Karpas-422 (cell line): ENCODE data around the gene NCOR2. TPM values are rescaled to one million over a fixed set of nuclear protein-coding genes. Genes with fewer than 3 reads are reported as not detected.

Source experiments
- DNase-seq: peaks from one replicate; pipeline ENCODE4 v3.0.0-alpha.2; 2015
- H2AFZ ChIP-seq: fragments of 200-600 bp; sonication (generic); 2 replicates; pipeline ENCODE4 v1.6.1; 2014; ENCODE audit warnings: antibody characterized with exemption, low read length, mixed read lengths
- H3K27ac ChIP-seq: fragments of 200-600 bp; sonication (generic); 2 replicates; pipeline ENCODE4 v1.5.1; 2014; ENCODE audit warnings: mild to moderate bottlenecking, low read length, moderate library complexity
- H3K27me3 ChIP-seq: fragments of 200-600 bp; sonication (generic); 2 replicates; pipeline ENCODE4 v1.6.1; 2014; ENCODE audit warnings: low read length, mixed read lengths
- H3K36me3 ChIP-seq: fragments of 200-600 bp; sonication (generic); 2 replicates; pipeline ENCODE4 v1.6.1; 2014; ENCODE audit warnings: low read length, mixed read lengths; ENCODE audit not compliant: insufficient read depth
- H3K4me1 ChIP-seq: fragments of 200-600 bp; sonication (generic); 2 replicates; pipeline ENCODE4 v1.6.1; 2014; ENCODE audit warnings: mild to moderate bottlenecking, low read length, mixed read lengths
- H3K4me2 ChIP-seq: fragments of 200-600 bp; sonication (generic); 2 replicates; pipeline ENCODE4 v1.6.1; 2014; ENCODE audit warnings: low read length, low read depth, mild to moderate bottlenecking; ENCODE audit not compliant: poor library complexity, severe bottlenecking
- H3K4me3 ChIP-seq: fragments of 200-600 bp; sonication (generic); 2 replicates; pipeline ENCODE4 v1.5.1; 2014; ENCODE audit warnings: mild to moderate bottlenecking, antibody characterized with exemption, low read length, mixed read lengths
- H3K79me2 ChIP-seq: fragments of 200-600 bp; sonication (generic); 2 replicates; pipeline ENCODE4 v1.6.1; 2014; ENCODE audit warnings: mild to moderate bottlenecking, low read length, mixed read lengths
- H3K9ac ChIP-seq: fragments of 200-600 bp; sonication (generic); 2 replicates; pipeline ENCODE4 v1.6.0; 2014; ENCODE audit warnings: low read length
- H3K9me2 ChIP-seq: fragments of 200-600 bp; sonication (generic), shearing (Covaris generic); replicated peaks from 2 replicates; pipeline ENCODE4 v1.6.0; 2014; ENCODE audit warnings: mild to moderate bottlenecking, low read length, moderate library complexity; ENCODE audit not compliant: insufficient read depth
- H3K9me3 ChIP-seq: fragments of 300-700, 200-600 bp; sonication (generic); 2 replicates; pipeline ENCODE4 v1.6.1; 2014; ENCODE audit warnings: low read length, mixed read lengths
- H4K20me1 ChIP-seq: fragments of 200-600 bp; sonication (generic); 2 replicates; pipeline ENCODE4 v1.6.1; 2014; ENCODE audit warnings: mild to moderate bottlenecking, antibody characterized with exemption, low read length, low read depth; ENCODE audit not compliant: insufficient read depth
- total RNA-seq: library from RNA; depleted of rRNA; stranded (reverse); fragments of >200 nt; shearing (Covaris generic); gene quantifications from 2 replicates; pipeline ENCODE4 v1.2.3, GENCODE V29; 2014; ENCODE audit warnings: low replicate concordance

Gene NCOR2
- total RNA-seq, 1 experiment from 2014 or later, result 36.8 TPM

DNA sequence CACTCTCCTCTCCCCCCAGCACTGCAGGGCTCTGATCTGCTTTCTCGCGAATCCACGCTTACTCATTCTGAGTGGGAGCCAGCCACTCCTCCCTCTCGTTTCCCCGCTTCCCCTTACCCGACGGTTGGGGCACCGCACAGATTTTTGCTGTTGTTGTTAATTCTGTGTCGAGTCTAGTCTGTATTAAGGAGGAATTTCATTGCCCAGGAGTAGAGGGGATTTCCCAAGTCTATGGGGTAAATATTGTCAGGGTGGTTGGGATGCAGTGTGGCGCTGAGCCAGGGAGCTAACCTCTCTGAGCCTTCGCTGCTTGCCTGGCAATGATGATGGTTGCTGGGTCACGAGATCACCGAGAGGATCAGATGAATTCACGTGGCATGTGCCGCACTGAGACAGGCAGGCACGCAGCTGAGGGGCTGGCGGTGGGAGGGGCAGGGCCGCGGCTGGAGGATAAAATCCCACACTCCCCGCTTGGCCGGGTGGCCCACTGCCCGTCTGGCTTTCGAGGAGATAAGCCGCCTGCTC, 18.5 kb downstream of the NCOR2 start:
- Histone ChIP-seq H3K4me1 (peaks cover 96% of the 10 kb centered on the region), H3K79me2 (peaks cover 99% of the 10 kb centered on the region)
- DNase-seq, result no peak

DNA sequence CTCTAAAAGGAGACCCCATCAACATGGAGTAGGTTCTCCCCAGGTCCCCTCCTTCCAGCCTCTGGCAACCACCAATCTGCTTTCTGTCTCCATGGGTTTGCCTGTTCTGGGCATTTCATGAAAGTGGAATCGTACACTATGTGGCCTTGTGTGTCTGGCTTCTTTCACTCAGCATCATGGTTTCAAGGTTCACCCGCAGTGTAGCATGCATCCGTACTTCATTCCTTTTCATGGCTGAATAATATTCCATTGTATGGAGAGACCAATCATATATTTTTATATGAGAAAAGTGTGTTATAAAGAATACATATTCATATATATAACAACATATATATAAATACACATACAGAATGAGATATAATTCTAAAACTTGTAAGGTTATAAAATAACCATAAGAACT, 19.8 kb downstream of the NCOR2 start:
- Histone ChIP-seq H3K27me3 (no peaks in the 10 kb centered on the region), H3K9me2 (no peaks in the 10 kb centered on the region), H3K4me1 (peaks cover 93% of the 10 kb centered on the region), H3K79me2 (peaks cover 98% of the 10 kb centered on the region), H4K20me1 (peaks cover 64% of the 10 kb centered on the region), H3K27ac (peak overlapping the region; percentile 84), H3K36me3 (peaks cover 4% of the 10 kb centered on the region; the same call in 1 of the 2 replicates), H2AFZ (no peak overlapping the region), H3K9me3 (no peaks in the 10 kb centered on the region), H3K9ac (no peak overlapping the region), H3K4me3 (no peak overlapping the region), H3K4me2 (peak overlapping the region; percentile 38)
- no peak for DNase-seq

More for the DNA sequence above, 18.5 kb downstream of the NCOR2 start:
- Histone ChIP-seq H3K4me3 (no peak overlapping the region), H3K27ac (0 out of 2 replicates have a peak overlapping the region, but pooled peaks have one; percentile 6), H3K4me2 (no peak overlapping the region), H3K9me2 (no peaks in the 10 kb centered on the region), H3K27me3 (no peaks in the 10 kb centered on the region), H3K9me3 (no peaks in the 10 kb centered on the region), H3K36me3 (peaks cover 4% of the 10 kb centered on the region; the same call in 1 of the 2 replicates), H3K9ac (no peak overlapping the region), H4K20me1 (peaks cover 67% of the 10 kb centered on the region), H2AFZ (no peak overlapping the region)

DNA sequence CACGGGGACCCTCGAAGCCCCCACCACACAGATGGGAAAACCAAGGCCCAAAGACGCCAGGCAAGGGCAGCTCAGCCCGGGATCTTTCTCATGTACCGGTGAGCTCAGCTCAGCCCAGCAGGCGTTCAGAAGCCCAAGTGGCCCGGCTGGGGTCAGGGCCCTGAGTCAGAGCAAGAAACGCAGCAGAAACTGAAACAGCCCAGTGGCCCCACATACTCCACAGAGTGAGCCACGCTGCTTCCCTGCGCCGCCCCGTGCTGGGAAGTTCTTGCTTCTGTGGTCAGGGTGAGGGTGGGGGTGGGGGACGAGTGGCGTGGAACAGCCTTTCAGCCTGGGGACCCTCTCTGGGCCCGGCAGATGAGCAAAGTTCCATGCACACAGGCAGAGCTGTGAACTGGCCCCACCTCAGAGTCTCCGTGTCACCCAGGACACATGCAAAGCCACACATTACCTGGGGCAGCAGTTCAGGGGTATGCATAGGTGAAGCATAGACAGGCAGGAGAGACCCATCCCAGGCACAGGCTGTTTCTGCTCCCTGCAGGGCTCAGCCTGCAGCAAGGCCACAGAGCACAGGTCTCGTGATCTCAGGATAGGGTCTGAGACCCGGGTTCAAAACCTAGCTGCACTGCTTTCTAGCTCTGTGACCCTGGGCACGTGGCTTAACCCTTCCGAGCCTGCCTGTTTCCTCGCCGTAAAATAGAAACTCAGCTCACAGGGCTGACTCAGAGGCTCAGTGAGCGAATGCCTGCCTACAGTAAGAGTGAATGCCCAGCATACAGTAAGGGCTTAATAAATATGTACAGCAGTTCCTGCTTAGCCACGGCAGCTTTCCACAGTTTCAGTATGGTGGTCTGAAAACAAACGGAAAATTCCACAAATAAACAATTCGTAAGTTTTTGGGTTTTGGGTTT, 21.6 kb downstream of the NCOR2 start:
- Histone ChIP-seq H4K20me1 (peaks cover 65% of the 10 kb centered on the region), H3K9ac (peak overlapping the region; percentile 59), H3K9me2 (no peaks in the 10 kb centered on the region), H3K79me2 (peaks cover 93% of the 10 kb centered on the region), H3K4me2 (peak overlapping the region; percentile 59), H3K4me3 (peak overlapping the region; percentile 35; the same call in 1 of the 2 replicates), H3K36me3 (peaks cover 4% of the 10 kb centered on the region; the same call in 1 of the 2 replicates), H2AFZ (no peak overlapping the region), H3K27ac (peak overlapping the region; percentile 84), H3K27me3 (no peaks in the 10 kb centered on the region), H3K4me1 (peaks cover 82% of the 10 kb centered on the region), H3K9me3 (no peaks in the 10 kb centered on the region)
- peak; percentile 57 for DNase-seq

DNA sequence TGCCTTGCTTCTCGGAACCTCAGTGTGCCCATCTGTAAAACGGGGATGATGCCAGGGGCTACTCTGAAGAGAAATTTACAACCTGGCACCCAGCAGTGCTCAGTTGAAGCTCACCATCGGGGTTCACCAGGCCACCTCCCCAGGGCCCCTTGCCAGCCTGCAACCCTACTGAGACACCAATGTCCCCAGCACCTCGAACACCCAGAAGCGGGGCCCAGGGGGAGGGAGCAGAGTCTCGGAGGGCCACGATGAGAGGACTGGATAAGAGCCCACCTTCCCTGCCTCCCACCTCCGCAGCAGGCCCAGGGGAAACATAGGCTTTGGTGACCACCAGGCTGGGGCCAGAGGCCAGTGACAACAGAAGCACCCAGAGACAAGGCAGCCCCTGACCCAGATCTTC, 22.4 kb downstream of the NCOR2 start:
- Histone ChIP-seq H3K27ac (peak overlapping the region; percentile 84), H3K4me3 (peak overlapping the region; percentile 35; the same call in 1 of the 2 replicates), H3K9me3 (no peaks in the 10 kb centered on the region), H2AFZ (no peak overlapping the region), H3K9ac (peak overlapping the region; percentile 59), H3K79me2 (peaks cover 88% of the 10 kb centered on the region), H3K36me3 (peaks cover 4% of the 10 kb centered on the region; the same call in 1 of the 2 replicates), H3K4me1 (peaks cover 74% of the 10 kb centered on the region), H3K27me3 (no peaks in the 10 kb centered on the region), H4K20me1 (peaks cover 59% of the 10 kb centered on the region), H3K4me2 (peak overlapping the region; percentile 59), H3K9me2 (no peaks in the 10 kb centered on the region)
- no peak for DNase-seq

DNA sequence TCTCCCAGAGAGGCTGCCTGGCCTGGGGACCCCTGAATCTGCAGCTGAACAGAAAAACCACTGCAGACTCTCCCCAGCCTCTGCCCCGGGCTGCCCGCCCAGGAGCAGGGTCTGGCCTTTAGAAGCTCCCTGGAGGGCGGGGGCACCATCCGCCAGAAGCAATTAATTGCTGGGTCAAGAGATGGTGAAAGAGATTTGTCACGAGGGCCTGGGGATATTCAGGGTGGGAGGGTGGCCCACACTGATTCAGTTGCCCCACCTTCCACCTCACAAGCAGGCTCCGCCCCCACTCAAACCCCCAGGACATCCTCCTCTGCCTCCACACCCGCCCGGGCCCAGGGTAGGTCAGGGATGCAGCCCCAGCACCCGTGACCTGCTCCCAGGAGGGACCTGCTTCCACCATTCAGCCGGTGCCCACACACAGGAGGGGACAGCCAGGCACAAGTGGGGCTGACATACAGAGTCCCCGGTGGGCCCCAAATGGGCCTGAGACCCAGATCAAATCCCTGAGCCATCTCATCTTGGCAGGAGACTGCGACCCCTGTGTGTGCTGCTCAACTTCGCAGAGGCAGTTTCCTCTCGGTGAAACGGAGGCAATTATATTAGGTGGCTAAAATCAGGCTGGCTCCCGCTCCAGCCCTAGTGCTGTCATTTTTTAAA, 23.0 kb downstream of the NCOR2 start:
- H3K4me2 ChIP-seq, result peak overlapping the region; percentile 59
- H4K20me1 ChIP-seq, result peaks cover 59% of the 10 kb centered on the region
- no peaks in the 10 kb centered on the region for H3K27me3 ChIP-seq
- peaks cover 69% of the 10 kb centered on the region for H3K4me1 ChIP-seq
- no peak for DNase-seq
- H3K36me3 ChIP-seq, result 0 out of 2 replicates have a peak, but pooled peaks cover 4% of the 10 kb centered on the region
- no peaks in the 10 kb centered on the region for H3K9me3 ChIP-seq
- H3K9ac ChIP-seq, result peak overlapping the region; percentile 59
- H3K27ac ChIP-seq, result peak overlapping the region; percentile 84
- 0 out of 2 replicates have a peak overlapping the region, but pooled peaks have one; percentile 4 for H3K4me3 ChIP-seq
- H3K79me2 ChIP-seq, result peaks cover 88% of the 10 kb centered on the region
- no peak overlapping the region for H2AFZ ChIP-seq
- H3K9me2 ChIP-seq, result no peaks in the 10 kb centered on the region

DNA sequence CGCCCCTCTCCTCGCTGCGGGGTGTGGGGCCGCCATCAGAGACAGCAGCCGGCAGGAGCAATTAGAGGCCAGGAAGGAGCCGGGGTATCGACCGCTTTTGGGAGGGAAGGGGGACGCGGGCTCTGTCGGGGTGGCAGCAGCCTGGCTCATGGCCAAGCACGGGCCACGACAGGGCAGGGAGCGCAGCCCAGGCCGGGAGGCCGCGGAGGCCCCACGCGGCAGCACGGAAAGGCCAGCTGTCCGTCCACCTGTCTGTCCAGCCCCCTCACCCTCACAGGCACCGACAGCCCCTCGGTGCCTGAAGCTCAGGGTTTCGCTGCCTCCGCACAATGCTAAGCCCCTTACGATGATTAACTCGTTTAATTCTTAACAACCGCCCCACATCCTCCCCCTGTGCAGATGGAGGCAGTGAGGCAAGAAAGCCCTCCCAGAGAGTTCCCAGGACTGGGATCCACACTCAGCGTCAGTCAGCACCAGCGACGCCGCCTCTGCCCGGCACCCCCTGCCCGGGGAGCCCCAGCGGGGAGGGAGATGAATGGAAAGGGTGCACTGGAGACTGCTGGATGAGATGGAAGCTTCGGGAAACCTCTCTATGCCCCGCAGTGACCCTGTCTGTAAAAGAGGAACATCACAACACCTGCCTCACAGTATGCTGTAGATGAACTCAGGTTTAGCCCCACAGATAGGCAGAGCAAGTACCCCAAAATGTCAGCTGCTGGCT, 23.7 kb downstream of the NCOR2 start:
- H2AFZ ChIP-seq, result no peak overlapping the region
- H3K27me3 ChIP-seq, result no peaks in the 10 kb centered on the region
- DNase-seq, result peak; percentile 59
- H3K4me1 ChIP-seq, result peaks cover 62% of the 10 kb centered on the region
- peak overlapping the region; percentile 84 for H3K27ac ChIP-seq
- H3K36me3 ChIP-seq, result 0 out of 2 replicates have a peak, but pooled peaks cover 4% of the 10 kb centered on the region
- H3K4me2 ChIP-seq, result peak overlapping the region; percentile 59
- peak overlapping the region; percentile 59 for H3K9ac ChIP-seq
- peaks cover 59% of the 10 kb centered on the region for H4K20me1 ChIP-seq
- no peaks in the 10 kb centered on the region for H3K9me3 ChIP-seq
- H3K9me2 ChIP-seq, result no peaks in the 10 kb centered on the region
- H3K79me2 ChIP-seq, result peaks cover 88% of the 10 kb centered on the region
- no peak overlapping the region for H3K4me3 ChIP-seq

DNA sequence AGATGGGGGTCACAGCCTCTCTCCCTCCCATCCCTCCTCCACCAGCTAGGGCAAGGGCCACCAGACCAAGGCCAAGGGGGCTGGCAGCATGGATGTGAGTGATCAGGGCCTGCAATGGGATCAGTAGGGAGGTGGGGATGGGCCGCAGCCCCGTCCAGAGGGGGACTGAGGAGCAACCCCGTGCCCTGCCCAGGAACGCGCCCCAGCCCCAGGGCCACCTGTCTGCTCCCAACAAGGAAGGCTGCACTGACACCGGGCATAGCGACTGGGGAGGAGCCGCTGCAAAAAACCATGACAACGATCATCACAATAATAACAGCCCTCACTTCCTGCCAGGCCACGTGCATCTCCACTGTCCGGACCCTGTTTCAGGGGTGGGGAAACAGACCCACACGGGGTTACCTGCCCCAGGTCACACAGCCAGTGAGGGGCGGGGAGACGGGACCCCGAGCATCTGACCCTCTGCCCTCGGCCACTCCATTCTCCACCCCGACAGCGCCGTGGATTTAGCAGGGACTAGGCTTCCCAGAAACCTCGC, 24.3 kb downstream of the NCOR2 start:
- Histone ChIP-seq H3K79me2 (peaks cover 88% of the 10 kb centered on the region), H3K4me2 (no peak overlapping the region), H3K27ac (no peak overlapping the region; the same call in 1 of the 2 replicates), H3K4me1 (peaks cover 57% of the 10 kb centered on the region), H4K20me1 (peaks cover 60% of the 10 kb centered on the region), H3K36me3 (0 out of 2 replicates have a peak, but pooled peaks cover 4% of the 10 kb centered on the region), H3K4me3 (no peak overlapping the region), H3K27me3 (no peaks in the 10 kb centered on the region), H3K9me2 (no peaks in the 10 kb centered on the region), H3K9me3 (no peaks in the 10 kb centered on the region), H2AFZ (no peak overlapping the region), H3K9ac (no peak overlapping the region)
- peak; percentile 70 for DNase-seq
